Measurements from ENCODE around the gene GSDME. TPM values are rescaled to one million over a fixed set of nuclear protein-coding genes. Genes with fewer than 3 reads are reported as not detected.

The GSDME gene
- total RNA-seq, 1 donor: 0.27 TPM

- no peak for DNase-seq (ENCODE audit: low read depth in 2 of 3, low spot score in 2 of 3)
Measured at GRCh38 chr7:24773646-24774045, 16.4 kb upstream of the GSDME start.

GRCh38 chr7:24769851-24770250, 12.6 kb upstream of the GSDME start:
- DNase-seq (ENCODE audit: low read depth in 2 of 3, low spot score in 2 of 3): no peak

GRCh38 chr7:24769014-24769830, 12.0 kb upstream of the GSDME start:
- DNase-seq (ENCODE audit: low read depth in 2 of 3, low spot score in 2 of 3): no peak

- no peak for DNase-seq (ENCODE audit: low read depth in 2 of 3, low spot score in 2 of 3)
Measured at GRCh38 chr7:24767878-24768569, 10.8 kb upstream of the GSDME start.

GRCh38 chr7:24764972-24765744, 7.9 kb upstream of the GSDME start:
- no peak for DNase-seq (ENCODE audit: low read depth in 2 of 3, low spot score in 2 of 3)

- no peak for DNase-seq (ENCODE audit: low read depth in 2 of 3, low spot score in 2 of 3)
Measured at GRCh38 chr7:24764011-24764410, 6.7 kb upstream of the GSDME start.

- DNase-seq (ENCODE audit: low read depth in 2 of 3, low spot score in 2 of 3): no peak
Measured at GRCh38 chr7:24763303-24763901, 6.1 kb upstream of the GSDME start.

- no peak for DNase-seq (ENCODE audit: low read depth in 2 of 3, low spot score in 2 of 3)
Measured at GRCh38 chr7:24762771-24763170, 5.5 kb upstream of the GSDME start.

- no peak for DNase-seq (ENCODE audit: low read depth in 2 of 3, low spot score in 2 of 3)
Measured at GRCh38 chr7:24760968-24761367, 3.7 kb upstream of the GSDME start.

GRCh38 chr7:24756545-24757352, 515 bp downstream of the GSDME start:
- DNase-seq (ENCODE audit: low read depth in 2 of 3, low spot score in 2 of 3): peak in 2 of 3 donors; percentile 5 to 29

GRCh38 chr7:24755541-24756407, 1.5 kb downstream of the GSDME start:
- DNase-seq (ENCODE audit: low read depth in 2 of 3, low spot score in 2 of 3): peak in 2 of 3 donors; percentile 11 to 51

GRCh38 chr7:24754906-24755506, 2.3 kb downstream of the GSDME start:
- DNase-seq (ENCODE audit: low read depth in 2 of 3, low spot score in 2 of 3): no peak

GRCh38 chr7:24752073-24752800, 5.0 kb downstream of the GSDME start:
- DNase-seq (ENCODE audit: low read depth in 2 of 3, low spot score in 2 of 3): no peak

- no peak for DNase-seq (ENCODE audit: low read depth in 2 of 3, low spot score in 2 of 3)
Measured at GRCh38 chr7:24751484-24751883, 5.8 kb downstream of the GSDME start.

- no peak for DNase-seq (ENCODE audit: low read depth in 2 of 3, low spot score in 2 of 3)
Measured at GRCh38 chr7:24750441-24751055, 6.7 kb downstream of the GSDME start.

GRCh38 chr7:24748521-24748920, 8.7 kb downstream of the GSDME start:
- no peak for DNase-seq (ENCODE audit: low read depth in 2 of 3, low spot score in 2 of 3)

GRCh38 chr7:24745355-24745754, 11.9 kb downstream of the GSDME start:
- DNase-seq (ENCODE audit: low read depth in 2 of 3, low spot score in 2 of 3): no peak

- DNase-seq (ENCODE audit: low read depth in 2 of 3, low spot score in 2 of 3): no peak
Measured at GRCh38 chr7:24743471-24743870, 13.8 kb downstream of the GSDME start.
